Tibial artery (tissue), 4 donors: ENCODE results near the gene DPP3.

Experiments
- DNase-seq, 2 donors: peaks; one replicate each; pipeline ENCODE4 v3.0.0-alpha.2; 2019
- H3K27ac ChIP-seq, 2 donors: fragments of 200-600 bp; sonication (generic) in 1 of 2; 1 replicate in 1 of 2; 2 replicates in 1 of 2; pipeline ENCODE4 v1.5.1; 2018 to 2019; ENCODE audit warnings: mild to moderate bottlenecking in 1 of 2
- H3K27me3 ChIP-seq, 2 donors: fragments of 200-600 bp; sonication (generic) in 1 of 2; one replicate each; pipeline versions ENCODE4 v1.5.1 to v1.6.0; 2016 to 2019
- H3K36me3 ChIP-seq, 3 donors: fragments of 200-600 bp; sonication (generic) in 2 of 3; one replicate each; pipeline ENCODE4 v1.5.1; 2016 to 2019; ENCODE audit warnings: mild to moderate bottlenecking in 2 of 3
- H3K4me1 ChIP-seq, 4 donors: fragments of 200-600 bp; sonication (generic) in 2 of 4; 1 replicate in 3 of 4; 2 replicates in 1 of 4; pipeline ENCODE4 v1.5.1; 2016 to 2019
- H3K4me3 ChIP-seq, 2 donors: fragments of 200-600 bp; sonication (generic) in 1 of 2; 1 replicate in 1 of 2; 2 replicates in 1 of 2; pipeline ENCODE4 v1.5.1; 2018 to 2019; ENCODE audit warnings: mild to moderate bottlenecking in 2 of 2
- H3K9me3 ChIP-seq, 3 donors: fragments of 200-600 bp; sonication (generic) in 1 of 3; one replicate each; pipeline ENCODE4 v1.5.1; 2016 to 2019
- intact Hi-C: fragments of 100-400 bp; cut with DNase I; formaldehyde crosslinking; loops from one replicate; pipeline ENCODE4 v1.15.0; 2023; ENCODE audit warnings: low total_unique reads
- TF ChIP-seq, protein P1 (sequence below), 2 experiments: fragments of 200-600 bp in 1 of 2; fragments of 450-650 bp in 1 of 2; IDR thresholded peaks; one replicate each; pipeline ENCODE4 v1.5.1; 2017 to 2019; ENCODE audit warnings: antibody characterized with exemption in 2 of 2, mild to moderate bottlenecking in 1 of 2, moderate library complexity in 1 of 2

The DPP3 gene

DNA sequence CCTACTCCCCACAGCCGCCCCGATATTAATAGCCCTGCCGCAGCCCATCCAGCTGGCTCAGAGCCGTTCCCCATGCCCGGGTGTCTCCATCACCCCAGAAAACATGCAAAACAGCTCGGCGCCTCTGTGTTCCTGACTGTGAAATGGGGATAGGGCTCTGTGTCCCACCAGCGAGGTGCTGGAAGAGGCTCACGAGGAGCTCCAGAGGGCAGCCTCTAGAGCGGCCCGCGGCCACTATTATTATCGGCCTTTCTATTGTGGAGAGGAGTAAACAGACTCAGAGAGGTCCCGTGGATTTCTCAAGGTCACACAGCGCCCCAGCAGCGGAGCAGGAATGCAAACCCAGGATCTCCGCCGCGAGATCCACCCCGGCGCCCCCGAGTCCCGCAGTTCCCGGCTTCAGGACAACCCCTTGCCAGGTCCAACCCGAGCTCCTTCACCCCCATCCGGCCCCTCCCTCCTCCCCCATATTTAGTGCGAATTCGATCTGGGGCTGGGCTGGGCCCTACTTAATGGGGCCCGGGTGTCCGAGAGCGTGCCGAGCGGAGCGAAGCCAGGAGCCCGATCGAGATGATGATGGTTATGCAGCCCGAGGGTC, 66.2 kb downstream of the DPP3 start, which contains the start of gene ACTN3:
Gene ACTN3 (plus strand): TSS at position 536 of the 598 bp plus-strand sequence. CDS start 35 bp downstream, at position 571.
- DNase-seq, result peak; percentile 69 to 87
- intact Hi-C loops, result no loop called here
- H3K4me1 ChIP-seq, result peaks cover 0 to 41% (median 27%) of the 10 kb centered on the region in 4 donors

DNA sequence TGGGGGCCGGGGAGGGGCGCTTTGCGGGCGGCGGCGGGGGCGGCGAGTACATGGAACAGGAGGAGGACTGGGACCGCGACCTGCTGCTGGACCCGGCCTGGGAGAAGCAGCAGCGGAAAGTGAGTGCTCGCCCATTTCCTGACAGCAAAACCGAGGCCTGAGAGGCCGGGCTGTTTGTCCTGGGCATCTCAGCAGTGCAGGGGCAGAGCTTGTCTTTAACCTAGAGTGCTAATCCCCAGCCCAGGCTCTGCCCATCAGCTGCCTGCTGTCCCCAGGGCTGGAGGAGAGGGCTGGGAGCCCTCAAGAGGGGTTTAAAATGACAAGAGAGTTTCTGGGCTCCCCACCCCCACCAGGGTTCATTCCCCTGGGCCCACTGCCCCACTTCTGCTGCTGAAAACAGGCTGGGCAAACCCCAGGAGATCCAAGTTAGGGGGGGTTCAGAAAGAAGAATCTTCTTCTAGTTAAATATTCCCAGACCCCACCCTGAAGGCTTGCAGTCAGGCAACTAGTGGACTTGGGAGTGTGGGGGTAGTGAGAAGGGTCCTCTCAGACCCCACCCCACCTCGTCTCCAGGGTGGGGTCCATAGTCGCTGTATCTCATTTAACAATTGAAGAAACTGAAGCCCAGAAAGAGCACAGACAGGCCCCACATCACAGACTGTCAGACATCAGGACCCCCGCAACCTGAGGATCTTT, 66.9 kb downstream of the DPP3 start:
- peaks cover 0 to 15% (median 3%) of the 10 kb centered on the region in 3 donors for H3K36me3 ChIP-seq
- intact Hi-C loops, result no loop called here
- H3K4me3 ChIP-seq, result peak overlapping the region; percentile 68 to 94
- no peak for DNase-seq
- TF ChIP-seq, protein P1, sequence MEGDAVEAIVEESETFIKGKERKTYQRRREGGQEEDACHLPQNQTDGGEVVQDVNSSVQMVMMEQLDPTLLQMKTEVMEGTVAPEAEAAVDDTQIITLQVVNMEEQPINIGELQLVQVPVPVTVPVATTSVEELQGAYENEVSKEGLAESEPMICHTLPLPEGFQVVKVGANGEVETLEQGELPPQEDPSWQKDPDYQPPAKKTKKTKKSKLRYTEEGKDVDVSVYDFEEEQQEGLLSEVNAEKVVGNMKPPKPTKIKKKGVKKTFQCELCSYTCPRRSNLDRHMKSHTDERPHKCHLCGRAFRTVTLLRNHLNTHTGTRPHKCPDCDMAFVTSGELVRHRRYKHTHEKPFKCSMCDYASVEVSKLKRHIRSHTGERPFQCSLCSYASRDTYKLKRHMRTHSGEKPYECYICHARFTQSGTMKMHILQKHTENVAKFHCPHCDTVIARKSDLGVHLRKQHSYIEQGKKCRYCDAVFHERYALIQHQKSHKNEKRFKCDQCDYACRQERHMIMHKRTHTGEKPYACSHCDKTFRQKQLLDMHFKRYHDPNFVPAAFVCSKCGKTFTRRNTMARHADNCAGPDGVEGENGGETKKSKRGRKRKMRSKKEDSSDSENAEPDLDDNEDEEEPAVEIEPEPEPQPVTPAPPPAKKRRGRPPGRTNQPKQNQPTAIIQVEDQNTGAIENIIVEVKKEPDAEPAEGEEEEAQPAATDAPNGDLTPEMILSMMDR (IDR thresholded peaks at IDR 0.05), result no peak
- H3K4me1 ChIP-seq, result peaks cover 0 to 41% (median 27%) of the 10 kb centered on the region in 4 donors
- H3K9me3 ChIP-seq, result no peaks in the 10 kb centered on the region
- peak overlapping the region; percentile 72 to 80 for H3K27ac ChIP-seq
- H3K27me3 ChIP-seq, result no peaks in the 10 kb centered on the region

More for the DNA sequence above, 66.2 kb downstream of the DPP3 start, which contains the start of gene ACTN3:
- Histone ChIP-seq H3K27me3 (no peaks in the 10 kb centered on the region), H3K27ac (peak within 1 kb of the TSS; percentile 72 to 80), H3K36me3 (peaks cover 0 to 21% (median 9%) of the 10 kb centered on the region in 3 donors), H3K9me3 (no peaks in the 10 kb centered on the region), H3K4me3 (peak within 1 kb of the TSS; percentile 68 to 94)
- TF ChIP-seq, protein P1 (IDR thresholded peaks at IDR 0.05), result no peak

DNA sequence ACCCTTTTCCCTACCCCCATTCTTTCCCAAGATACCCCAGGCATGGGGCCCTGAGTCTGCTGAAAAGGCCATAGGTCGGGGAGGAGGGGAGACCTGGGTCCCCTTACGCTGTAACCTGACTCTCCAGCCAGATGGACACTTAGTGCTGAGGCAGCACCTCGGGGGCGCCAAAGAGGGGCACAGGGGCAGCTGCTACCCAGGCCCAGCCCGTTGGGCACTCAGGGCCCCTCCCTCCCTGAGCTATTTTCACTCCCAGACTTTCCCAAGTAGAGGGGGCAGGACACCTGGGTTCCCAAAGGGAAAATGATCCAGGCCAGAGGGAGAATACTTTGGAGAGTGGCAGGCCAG, 67.4 kb downstream of the DPP3 start:
- H3K4me1 ChIP-seq, result peaks cover 0 to 41% (median 27%) of the 10 kb centered on the region in 4 donors
- no peaks in the 10 kb centered on the region for H3K27me3 ChIP-seq
- no peaks in the 10 kb centered on the region for H3K9me3 ChIP-seq
- intact Hi-C loops, result no loop called here
- H3K27ac ChIP-seq, result peak overlapping the region in 1 of 2 donors; percentile 17
- TF ChIP-seq, protein P1 (IDR thresholded peaks at IDR 0.05), result no peak
- H3K36me3 ChIP-seq, result peaks cover 0 to 10% (median 0%) of the 10 kb centered on the region in 3 donors
- no peak overlapping the region for H3K4me3 ChIP-seq
- no peak for DNase-seq

DNA sequence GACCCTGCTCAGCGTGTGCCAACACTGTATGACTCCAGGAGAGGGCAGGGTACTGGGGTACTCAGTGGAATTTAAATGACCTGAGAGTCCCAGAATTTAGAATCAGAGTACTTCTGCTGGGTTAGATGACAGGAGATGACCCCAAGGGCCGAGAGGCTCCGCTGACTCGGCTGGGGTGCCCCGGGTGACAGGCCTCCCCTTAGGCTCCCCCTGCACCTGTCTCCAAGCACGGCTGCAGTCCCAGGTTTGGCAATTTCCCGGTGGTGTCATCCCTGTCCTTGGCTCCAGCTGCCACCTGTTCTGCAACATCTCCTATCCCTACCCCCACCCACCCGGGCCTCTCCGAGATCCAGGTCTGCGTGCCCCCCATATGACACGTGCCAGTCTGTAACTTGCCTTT, 67.8 kb downstream of the DPP3 start:
- no peak for DNase-seq
- Histone ChIP-seq H3K27ac (no peak overlapping the region), H3K4me3 (no peak overlapping the region), H3K9me3 (no peaks in the 10 kb centered on the region), H3K27me3 (no peaks in the 10 kb centered on the region), H3K4me1 (peaks cover 0 to 40% (median 27%) of the 10 kb centered on the region in 4 donors), H3K36me3 (peaks cover 0 to 5% (median 0%) of the 10 kb centered on the region in 3 donors)
- TF ChIP-seq, protein P1 (IDR thresholded peaks at IDR 0.05), result no peak
- intact Hi-C loops, result no loop called here

DNA sequence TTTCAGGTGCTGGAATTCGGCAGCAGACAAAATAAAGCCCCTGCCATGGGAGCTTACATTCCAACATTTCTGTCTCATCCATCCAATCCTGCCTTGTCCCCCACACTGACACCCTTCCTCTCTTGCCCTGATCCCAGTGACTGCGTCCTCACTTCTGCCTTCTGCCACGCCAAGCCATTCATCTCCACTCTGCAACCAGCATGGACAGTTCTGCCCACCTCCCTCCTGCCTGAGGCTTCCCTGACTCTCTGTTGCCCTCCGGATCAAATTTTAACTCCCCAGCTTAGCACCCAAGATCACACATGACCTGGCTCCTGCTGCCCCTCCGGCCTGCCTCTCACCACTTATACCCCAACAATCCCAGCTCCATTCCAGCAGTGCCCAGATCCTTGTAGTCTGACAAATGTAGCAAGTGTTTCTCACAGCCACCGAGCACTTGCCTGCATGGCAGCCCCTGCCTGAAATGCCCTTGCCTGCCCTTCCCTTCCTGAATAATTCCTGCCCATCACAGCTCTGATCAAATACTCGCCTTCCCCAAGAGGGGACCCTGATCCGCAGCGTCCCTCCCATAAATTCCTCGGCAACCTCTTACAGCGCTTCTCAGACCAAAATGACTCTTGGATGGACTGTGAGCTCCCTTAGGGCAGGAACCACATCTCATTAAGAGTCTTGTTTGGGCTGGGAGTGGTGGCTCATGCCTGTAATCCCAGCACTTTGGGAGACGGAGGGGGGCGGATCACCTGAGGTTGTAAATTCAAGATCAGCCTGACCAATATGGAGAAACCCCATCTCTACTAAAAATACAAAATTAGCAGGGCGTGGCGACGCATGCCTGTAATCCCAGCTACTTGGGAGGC, 68.8 kb downstream of the DPP3 start:
- H3K27me3 ChIP-seq, result no peaks in the 10 kb centered on the region
- DNase-seq, result no peak
- peaks cover 0 to 31% (median 22%) of the 10 kb centered on the region in 4 donors for H3K4me1 ChIP-seq
- no peaks in the 10 kb centered on the region for H3K36me3 ChIP-seq
- H3K27ac ChIP-seq, result no peak overlapping the region
- no peaks in the 10 kb centered on the region for H3K9me3 ChIP-seq
- TF ChIP-seq, protein P1 (IDR thresholded peaks at IDR 0.05), result no peak
- H3K4me3 ChIP-seq, result no peak overlapping the region
- intact Hi-C loops, result no loop called here
